Osteoblast (primary cell): ENCODE results near the gene NUP107. TPM values are rescaled to one million over a fixed set of nuclear protein-coding genes. Genes with fewer than 3 reads are reported as not detected.
"Not testable (repeated sequence)": the region's sequence is repeated elsewhere in the genome, so short reads cannot be mapped to it uniquely, and the experiment has no call there.

ENCODE experiments used
- DNase-seq: peaks from one replicate; pipeline ENCODE4 v3.0.0; 2011; ENCODE audit warnings: low spot score, mixed read lengths; ENCODE audit not compliant: insufficient read length; ENCODE audit errors: missing footprints
- H2AFZ ChIP-seq: 2 replicates; pipeline ENCODE4 v1.6.0; 2011; ENCODE audit warnings: mild to moderate bottlenecking, low read length
- H3K27ac ChIP-seq: 2 replicates; pipeline ENCODE4 v1.5.1; 2011; ENCODE audit warnings: mild to moderate bottlenecking, low read depth, low read length, moderate library complexity
- H3K27me3 ChIP-seq: 2 replicates; pipeline ENCODE4 v1.6.0; 2012; ENCODE audit warnings: mild to moderate bottlenecking, control low read depth, inconsistent platforms, low read length, moderate library complexity; ENCODE audit not compliant: insufficient read depth
- H3K36me3 ChIP-seq: 2 replicates; pipeline ENCODE4 v1.5.1; 2011; ENCODE audit warnings: mild to moderate bottlenecking, low read length, control low read depth, moderate library complexity; ENCODE audit not compliant: insufficient read depth
- H3K4me1 ChIP-seq: 2 replicates; pipeline ENCODE4 v1.5.1; 2011; ENCODE audit warnings: mild to moderate bottlenecking, low read length, control low read depth, moderate library complexity; ENCODE audit not compliant: insufficient read depth
- H3K4me2 ChIP-seq: 2 replicates; pipeline ENCODE4 v1.6.0; 2011; ENCODE audit warnings: mild to moderate bottlenecking, low read length; ENCODE audit not compliant: insufficient read depth
- H3K4me3 ChIP-seq: fragments of 200-600 bp; sonication (generic); 3 replicates; pipeline ENCODE4 v1.5.1; 2012; ENCODE audit warnings: mild to moderate bottlenecking, low read length, inconsistent platforms; ENCODE audit not compliant: insufficient read depth
- H3K79me2 ChIP-seq: 2 replicates; pipeline ENCODE4 v1.6.0; 2012; ENCODE audit warnings: mild to moderate bottlenecking, low read length, control low read depth, inconsistent platforms; ENCODE audit not compliant: insufficient read depth
- H3K9me3 ChIP-seq: 2 replicates; pipeline ENCODE4 v1.5.1; 2011; ENCODE audit warnings: low read depth, low read length, control low read depth
- H4K20me1 ChIP-seq: 2 replicates; pipeline ENCODE4 v1.6.0; 2012; ENCODE audit warnings: mild to moderate bottlenecking, low read length, control low read depth; ENCODE audit not compliant: insufficient read depth
- CTCF ChIP-seq: IDR thresholded peaks from 2 replicates; pipeline ENCODE4 v1.5.1; 2011; ENCODE audit warnings: mild to moderate bottlenecking, low read depth, low read length, moderate library complexity; ENCODE audit errors: extremely low read depth
- total RNA-seq: library from RNA; depleted of rRNA; stranded (reverse); fragments of >200 nt; gene quantifications from 2 replicates; pipeline ENCODE4 v1.2.3, GENCODE V29; 2012

Gene NUP107
- 34.5 and 43.8 TPM in 2 replicates for total RNA-seq

DNA sequence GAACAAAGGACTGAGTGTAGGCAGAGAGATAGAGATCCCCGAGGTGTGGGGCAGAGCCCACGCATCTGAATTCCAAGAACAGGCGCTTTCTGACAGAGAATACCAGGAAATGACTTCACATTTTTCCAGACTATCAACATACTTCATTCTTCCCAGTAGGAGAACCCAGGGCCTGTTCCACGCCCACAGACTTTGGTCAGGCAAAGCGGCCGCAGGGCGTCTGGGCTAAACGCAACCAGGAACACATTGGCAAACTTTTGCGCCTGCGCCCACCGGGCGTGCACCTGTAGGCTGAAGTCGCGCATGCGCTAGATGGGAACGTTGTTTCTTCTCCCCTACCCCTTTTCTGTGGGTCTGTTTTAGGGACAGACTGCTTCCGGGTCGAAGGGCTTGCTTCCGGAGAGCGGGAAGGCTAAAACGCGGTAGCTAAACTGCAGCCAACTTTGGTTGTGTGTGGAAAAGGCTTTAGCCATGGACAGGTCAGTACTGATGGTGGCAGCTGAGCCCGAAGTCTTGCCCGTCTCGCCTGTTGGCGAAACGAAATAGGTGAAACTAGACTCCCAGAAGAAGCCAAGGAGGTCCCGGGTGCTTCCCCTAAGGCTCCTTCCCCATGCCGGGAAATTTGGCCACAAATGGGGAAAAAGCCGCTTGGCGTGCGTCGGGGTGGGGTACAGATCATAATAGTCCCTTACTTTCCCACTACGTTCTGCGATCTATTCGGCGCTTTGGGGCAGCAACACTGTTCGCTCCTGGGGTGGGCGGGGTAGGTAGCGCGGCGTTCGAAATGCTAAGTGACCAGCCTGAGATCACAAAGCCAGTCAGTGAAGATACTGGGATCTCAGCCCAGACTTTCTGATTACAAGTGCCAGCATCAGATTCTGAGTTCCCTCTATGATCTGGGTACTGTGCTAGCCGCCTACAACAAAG lies at the start of gene NUP107:
NUP107 (plus strand) TSS at position 384 of the 927 bp plus-strand sequence; CDS start at position 472, 88 bp downstream.
- Histone ChIP-seq H3K27me3 (no peaks in the 10 kb centered on the region), H3K79me2 (peaks cover 27% of the 10 kb centered on the region), H3K27ac (peak within 1 kb of the TSS; percentile 84), H3K4me3 (peak within 1 kb of the TSS; percentile 88), H3K4me2 (peak within 1 kb of the TSS; percentile 92), H3K9me3 (no peaks in the 10 kb centered on the region), H4K20me1 (no peaks in the 10 kb centered on the region), H3K4me1 (peaks cover 13% of the 10 kb centered on the region), H3K36me3 (peaks cover 9% of the 10 kb centered on the region), H2AFZ (peak within 1 kb of the TSS; percentile 93)
- peak; percentile 94 for DNase-seq
- peak; percentile 29 for TF ChIP-seq CTCF

GRCh38 chr12:68637439-68637838 lies 49.3 kb upstream of the NUP107 start:
- not testable (repeated sequence) for H3K4me3 ChIP-seq, H3K27ac ChIP-seq, H3K9me3 ChIP-seq, H3K27me3 ChIP-seq, H3K36me3 ChIP-seq, H3K4me2 ChIP-seq, DNase-seq, H2AFZ ChIP-seq
- H4K20me1 ChIP-seq, result peaks cover 67% of the 10 kb centered on the region
- H3K4me1 ChIP-seq, result peaks cover 33% of the 10 kb centered on the region
- H3K79me2 ChIP-seq, result peaks cover 99% of the 10 kb centered on the region

DNA sequence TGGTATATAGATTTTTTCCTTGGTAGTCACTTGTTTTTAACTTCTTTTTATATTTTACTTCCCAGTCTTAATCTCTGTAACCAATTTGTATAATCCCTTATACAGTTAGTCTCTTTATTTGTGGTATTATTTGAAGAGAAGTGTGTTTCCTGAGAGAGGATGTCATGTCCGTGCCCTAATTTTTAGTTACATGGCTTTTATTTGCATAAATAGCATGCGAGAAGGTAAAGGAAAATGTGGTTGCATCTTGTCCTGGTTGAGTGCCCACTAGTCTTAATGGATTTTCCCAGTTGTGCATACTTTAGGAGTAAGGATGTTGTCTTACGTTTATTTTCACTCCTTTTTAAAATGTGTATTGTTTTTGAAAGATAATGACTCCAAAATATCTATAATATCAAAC lies 48.6 kb upstream of the NUP107 start:
- H3K27me3 ChIP-seq, result no peaks in the 10 kb centered on the region
- peaks cover 99% of the 10 kb centered on the region for H3K79me2 ChIP-seq
- H2AFZ ChIP-seq, result no peak overlapping the region
- H4K20me1 ChIP-seq, result peaks cover 72% of the 10 kb centered on the region
- no peak for DNase-seq
- H3K4me2 ChIP-seq, result no peak overlapping the region
- H3K36me3 ChIP-seq, result peaks cover 13% of the 10 kb centered on the region
- peaks cover 33% of the 10 kb centered on the region for H3K4me1 ChIP-seq
- H3K4me3 ChIP-seq, result no peak overlapping the region
- H3K9me3 ChIP-seq, result no peaks in the 10 kb centered on the region
- no peak overlapping the region for H3K27ac ChIP-seq
- TF ChIP-seq CTCF, result no peak

GRCh38 chr12:68638721-68639395 lies 47.9 kb upstream of the NUP107 start:
- H3K27ac ChIP-seq, result no peak overlapping the region
- no peak overlapping the region for H2AFZ ChIP-seq
- H3K36me3 ChIP-seq, result peaks cover 13% of the 10 kb centered on the region
- no peak for TF ChIP-seq CTCF
- H3K4me1 ChIP-seq, result peaks cover 31% of the 10 kb centered on the region
- no peaks in the 10 kb centered on the region for H3K9me3 ChIP-seq
- no peak overlapping the region for H3K4me3 ChIP-seq
- peaks cover 99% of the 10 kb centered on the region for H3K79me2 ChIP-seq
- no peak overlapping the region for H3K4me2 ChIP-seq
- DNase-seq, result no peak
- H3K27me3 ChIP-seq, result no peaks in the 10 kb centered on the region
- peaks cover 75% of the 10 kb centered on the region for H4K20me1 ChIP-seq
